CD4-positive, alpha-beta memory T cell (primary cell): ENCODE measurements around the gene TXNDC11. TPM values are rescaled to one million over a fixed set of nuclear protein-coding genes. Genes with fewer than 3 reads are reported as not detected.

Source experiments
- CTCF ChIA-PET: fragments of 350-600 bp; sonication (Branson Sonifier 250); formaldehyde crosslinking; loops from one replicate; lab custom pipeline; 2021; ENCODE audit warnings: inconsistent platforms; ENCODE audit not compliant: partially characterized antibody; lab: Charles Lee
- POLR2A ChIA-PET: fragments of 350-600 bp; sonication (Branson Sonifier 250); formaldehyde crosslinking; loops from one replicate; lab custom pipeline; 2021; ENCODE audit not compliant: partially characterized antibody; lab: Charles Lee
- DNase-seq, 5 donors: peaks; one replicate each; pipeline versions ENCODE4 v3.0.0 to v3.0.0-alpha.2; 2020 to 2022; ENCODE audit warnings: mixed read lengths in 1 of 5
- H3K27ac ChIP-seq: one replicate; pipeline ENCODE4 v1.7.0; 2013; ENCODE audit warnings: low read depth, low read length
- H3K27me3 ChIP-seq: 2 replicates; pipeline ENCODE4 v1.7.0; 2013; ENCODE audit warnings: mild to moderate bottlenecking, low read length, moderate library complexity; ENCODE audit not compliant: insufficient read depth
- H3K36me3 ChIP-seq: 2 replicates; pipeline ENCODE4 v1.7.0; 2013; ENCODE audit warnings: mild to moderate bottlenecking, low read length, moderate library complexity; ENCODE audit not compliant: insufficient read depth
- H3K4me1 ChIP-seq: 2 replicates; pipeline ENCODE4 v1.7.0; 2013; ENCODE audit warnings: mild to moderate bottlenecking, low read length, moderate library complexity; ENCODE audit not compliant: insufficient read depth
- H3K4me3 ChIP-seq, 2 donors: one replicate each; pipeline ENCODE4 v1.7.0; 2013; ENCODE audit warnings: low read length in 2 of 2, mild to moderate bottlenecking in 1 of 2
- H3K9me3 ChIP-seq, 2 donors: one replicate each; pipeline ENCODE4 v1.7.0; 2013; ENCODE audit warnings: low read length in 2 of 2, control low read depth in 1 of 2; ENCODE audit not compliant: control insufficient read depth in 1 of 2
- H3K27ac Mint-ChIP-seq, 7 donors: one replicate each; pipeline ENCODE4 v1.8.0; 2020 to 2021; ENCODE audit warnings: mixed read lengths in 7 of 7, mild to moderate bottlenecking in 6 of 7, inconsistent platforms in 3 of 7, moderate library complexity in 3 of 7
- H3K27me3 Mint-ChIP-seq, 2 donors: one replicate each; pipeline ENCODE4 v1.8.0; 2020 to 2021; ENCODE audit warnings: mixed read lengths in 2 of 2
- H3K36me3 Mint-ChIP-seq, 2 donors: one replicate each; pipeline ENCODE4 v1.8.0; 2020 to 2021; ENCODE audit warnings: mixed read lengths in 2 of 2, inconsistent platforms in 1 of 2, mild to moderate bottlenecking in 1 of 2
- H3K4me1 Mint-ChIP-seq, 4 donors: one replicate each; pipeline ENCODE4 v1.8.0; 2020 to 2021; ENCODE audit warnings: mixed read lengths in 4 of 4, mild to moderate bottlenecking in 1 of 4
- H3K4me3 Mint-ChIP-seq, 8 donors: one replicate each; pipeline ENCODE4 v1.8.0; 2020 to 2021; ENCODE audit warnings: mixed read lengths in 8 of 8, mild to moderate bottlenecking in 7 of 8, moderate library complexity in 6 of 8, inconsistent platforms in 3 of 8
- H3K9me3 Mint-ChIP-seq, 8 donors: one replicate each; pipeline ENCODE4 v1.8.0; 2020 to 2021; ENCODE audit warnings: mixed read lengths in 8 of 8, mild to moderate bottlenecking in 5 of 8, inconsistent platforms in 3 of 8, moderate library complexity in 1 of 8
- intact Hi-C: fragments of 100-400 bp; cut with micrococcal nuclease; formaldehyde crosslinking; loops from one replicate; pipeline ENCODE4 v1.15.1; 2023
- polyA plus RNA-seq, 2 donors: library from polyadenylated mRNA; unstranded; fragments of 300-500 nt; fragmentation: Illumina TruSeq; gene quantifications; one replicate each; pipeline ENCODE4 v1.2.3, GENCODE V29; 2021
- total RNA-seq, 2 experiments: library from RNA; stranded (reverse); gene quantifications; one replicate each; pipeline ENCODE4 v1.2.3, GENCODE V29; 2021

TXNDC11 gene
- total and polyA plus RNA-seq, 4 experiments from 2014 or later, result 51.7 to 62.6 (median 57.3) TPM

DNA sequence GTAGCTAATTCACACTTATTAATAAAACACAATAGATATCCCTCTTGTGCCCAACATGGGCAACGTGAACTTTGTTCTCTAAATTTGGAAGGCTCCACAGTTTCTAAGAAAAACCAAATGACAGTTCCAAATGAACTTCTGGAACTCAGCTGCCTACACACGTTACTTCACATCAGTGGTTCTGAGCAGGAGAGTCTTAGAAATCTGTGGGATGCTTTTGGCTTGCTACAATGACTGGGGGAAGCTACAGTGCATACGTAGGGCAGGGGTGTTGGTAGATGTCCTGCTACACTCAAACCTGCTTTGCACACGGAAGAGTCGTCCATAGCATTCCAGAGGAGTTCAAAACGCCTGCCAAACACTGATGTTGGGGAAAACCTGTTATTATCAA lies 8.0 kb downstream of the TXNDC11 start:
- Mint-ChIP-seq H3K9me3 (no peaks in the 10 kb centered on the region), H3K27ac (peak overlapping the region in 3 of 7 donors; percentile 1 to 29 (median 23)), H3K27me3 (no peaks in the 10 kb centered on the region), H3K4me1 (peaks cover 35 to 63% (median 50%) of the 10 kb centered on the region in 4 donors), H3K4me3 (peak overlapping the region in 1 of 8 donors; percentile 5), H3K36me3 (peaks cover 40 to 84% of the 10 kb centered on the region in 2 donors)
- Histone ChIP-seq H3K9me3 (no peaks in the 10 kb centered on the region), H3K4me1 (peaks cover 46% of the 10 kb centered on the region), H3K27ac (no peak overlapping the region), H3K27me3 (no peaks in the 10 kb centered on the region), H3K36me3 (peaks cover 59% of the 10 kb centered on the region), H3K4me3 (no peak overlapping the region)
- no peak for DNase-seq
- POLR2A ChIA-PET, result no interaction called here
- intact Hi-C loops, result no loop called here
- CTCF ChIA-PET, result no interaction called here

- H3K4me3 ChIP-seq, result no peak overlapping the region
- no peak for DNase-seq
- CTCF ChIA-PET, result no interaction called here
- H3K4me1 ChIP-seq, result peaks cover 46% of the 10 kb centered on the region
- peak overlapping the region in 2 of 7 donors; percentile 68 to 73 for H3K27ac Mint-ChIP-seq
- H3K27me3 ChIP-seq, result no peaks in the 10 kb centered on the region
- POLR2A ChIA-PET, result no interaction called here
- no peak overlapping the region for H3K4me3 Mint-ChIP-seq
- no peaks in the 10 kb centered on the region for H3K9me3 Mint-ChIP-seq
- no peaks in the 10 kb centered on the region for H3K9me3 ChIP-seq
- peaks cover 65% of the 10 kb centered on the region for H3K36me3 ChIP-seq
- peaks cover 45 to 84% of the 10 kb centered on the region in 2 donors for H3K36me3 Mint-ChIP-seq
- H3K27ac ChIP-seq, result no peak overlapping the region
- H3K27me3 Mint-ChIP-seq, result no peaks in the 10 kb centered on the region
- H3K4me1 Mint-ChIP-seq, result peaks cover 34 to 63% (median 49%) of the 10 kb centered on the region in 4 donors
- intact Hi-C loops, result no loop called here
Observed at GRCh38 chr16:11734025-11734652, 8.5 kb downstream of the TXNDC11 start.

DNA sequence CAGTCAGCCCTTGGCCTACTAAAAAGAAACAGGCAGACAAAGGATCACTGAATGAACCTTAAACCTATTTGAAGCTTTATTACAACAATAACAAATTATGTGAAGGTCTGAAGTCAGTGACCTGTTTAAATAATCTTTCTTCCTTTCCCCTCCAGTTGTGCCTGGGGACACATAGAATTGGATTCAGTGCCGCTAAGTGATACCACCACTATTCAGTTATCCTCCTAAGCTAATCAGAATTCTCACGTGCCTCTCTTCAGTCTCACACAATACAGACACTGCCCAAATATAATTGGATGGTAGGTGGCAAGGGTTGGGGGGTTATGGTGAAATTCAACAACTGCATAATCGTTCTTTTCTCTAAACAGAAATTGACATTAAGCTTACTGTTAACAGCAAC lies 11.4 kb downstream of the TXNDC11 start:
- POLR2A ChIA-PET, result no interaction called here
- intact Hi-C loops, result no loop called here
- peak overlapping the region in 2 of 7 donors; percentile 51 to 75 for H3K27ac Mint-ChIP-seq

DNA sequence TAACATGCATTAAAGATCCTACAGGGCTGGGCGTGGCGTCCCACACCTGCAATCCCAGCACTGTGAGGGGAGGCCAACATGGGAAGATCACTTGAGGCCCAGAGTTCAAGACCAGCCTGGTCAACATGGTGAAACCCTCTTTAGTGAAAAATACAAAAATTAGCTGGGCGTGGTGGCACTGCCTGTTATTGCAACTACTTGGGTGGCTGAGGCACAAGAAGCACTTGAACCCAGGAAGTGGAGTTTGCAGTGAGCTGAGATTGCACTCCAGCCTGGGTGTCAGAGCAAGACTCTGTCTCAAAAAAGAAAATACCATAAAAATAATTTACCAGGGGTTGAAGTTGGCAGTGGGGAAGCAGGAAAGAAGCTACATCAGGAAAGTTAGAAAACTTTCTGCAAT lies 12.9 kb downstream of the TXNDC11 start:
- no peak overlapping the region for H3K4me3 ChIP-seq
- Mint-ChIP-seq H3K4me1 (peaks cover 26 to 48% (median 42%) of the 10 kb centered on the region in 4 donors), H3K27me3 (no peaks in the 10 kb centered on the region), H3K36me3 (peaks cover 50 to 84% of the 10 kb centered on the region in 2 donors), H3K4me3 (no peak overlapping the region), H3K9me3 (no peaks in the 10 kb centered on the region), H3K27ac (peak overlapping the region in 5 of 7 donors; percentile 43 to 82 (median 66))
- intact Hi-C loops, result no loop called here
- ChIA-PET CTCF (interaction anchor here (0.5 to 0.6 kb wide), 2 partner anchors 69 to 113 kb away, joined by 3 to 4 read pairs; no protein-coding TSS in a partner anchor), POLR2A (interaction anchor here (0.9 to 1.6 kb wide), 2 partner anchors 11 to 13 kb away, joined by 3 to 5 read pairs; no protein-coding TSS in a partner anchor)
- H3K27ac ChIP-seq, result no peak overlapping the region
- DNase-seq, result no peak
- peaks cover 41% of the 10 kb centered on the region for H3K4me1 ChIP-seq
- H3K36me3 ChIP-seq, result peaks cover 44% of the 10 kb centered on the region
- H3K27me3 ChIP-seq, result no peaks in the 10 kb centered on the region
- H3K9me3 ChIP-seq, result no peaks in the 10 kb centered on the region

More for the DNA sequence above, 11.4 kb downstream of the TXNDC11 start:
- Mint-ChIP-seq H3K4me1 (peaks cover 26 to 53% (median 43%) of the 10 kb centered on the region in 4 donors), H3K9me3 (no peaks in the 10 kb centered on the region), H3K36me3 (peaks cover 56 to 83% of the 10 kb centered on the region in 2 donors), H3K27me3 (no peaks in the 10 kb centered on the region), H3K4me3 (no peak overlapping the region)
- peaks cover 58% of the 10 kb centered on the region for H3K36me3 ChIP-seq
- no peak overlapping the region for H3K4me3 ChIP-seq
- no peaks in the 10 kb centered on the region for H3K27me3 ChIP-seq
- CTCF ChIA-PET, result interaction anchor here (0.8 to 1.9 kb wide), 2 partner anchors 17 to 323 kb away, joined by 3 to 7 read pairs; no protein-coding TSS in a partner anchor
- H3K4me1 ChIP-seq, result peaks cover 47% of the 10 kb centered on the region
- H3K9me3 ChIP-seq, result no peaks in the 10 kb centered on the region
- H3K27ac ChIP-seq, result no peak overlapping the region
- DNase-seq, result no peak

- no peak for DNase-seq
- Histone ChIP-seq H3K4me3 (no peak overlapping the region), H3K27ac (no peak overlapping the region), H3K4me1 (peaks cover 34% of the 10 kb centered on the region), H3K36me3 (peaks cover 40% of the 10 kb centered on the region), H3K9me3 (no peaks in the 10 kb centered on the region), H3K27me3 (no peaks in the 10 kb centered on the region)
- H3K4me1 Mint-ChIP-seq, result peaks cover 26 to 44% (median 35%) of the 10 kb centered on the region in 4 donors
- intact Hi-C loops, result no loop called here
- ChIA-PET POLR2A (no interaction called here), CTCF (interaction anchor here (1.0 kb wide), 1 partner anchor 14 kb away, joined by 4 read pairs; no protein-coding TSS in a partner anchor)
- peak overlapping the region; percentile 6 to 65 (median 42) for H3K27ac Mint-ChIP-seq
- H3K27me3 Mint-ChIP-seq, result no peaks in the 10 kb centered on the region
- peaks cover 41 to 83% of the 10 kb centered on the region in 2 donors for H3K36me3 Mint-ChIP-seq
- H3K4me3 Mint-ChIP-seq, result no peak overlapping the region
- no peaks in the 10 kb centered on the region for H3K9me3 Mint-ChIP-seq
Observed at GRCh38 chr16:11727796-11728543, 14.7 kb downstream of the TXNDC11 start.

DNA sequence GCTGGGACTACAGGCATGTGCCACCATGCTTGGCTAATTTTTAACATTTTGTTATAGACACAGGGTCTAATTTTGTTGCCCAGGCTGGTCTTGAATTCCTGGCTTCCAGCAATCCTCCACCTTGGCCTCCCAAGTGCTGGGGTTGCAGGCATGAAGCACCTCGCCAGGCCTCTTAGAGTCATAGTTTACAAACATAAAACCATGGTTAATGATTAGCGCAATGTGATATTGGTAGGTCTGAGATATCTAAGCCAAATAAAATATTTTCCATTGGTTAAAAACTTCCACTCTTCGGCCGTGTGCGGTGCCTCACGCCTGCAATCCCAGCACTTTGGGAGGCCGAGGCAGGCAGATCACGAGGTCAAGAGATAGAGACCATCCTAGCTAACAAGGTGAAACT lies 16.6 kb downstream of the TXNDC11 start:
- CTCF ChIA-PET, result interaction anchor here (1.3 kb wide), 1 partner anchor 16 kb away, joined by 3 read pairs; the partner anchor contains the start of gene TXNDC11
- DNase-seq, result no peak

DNA sequence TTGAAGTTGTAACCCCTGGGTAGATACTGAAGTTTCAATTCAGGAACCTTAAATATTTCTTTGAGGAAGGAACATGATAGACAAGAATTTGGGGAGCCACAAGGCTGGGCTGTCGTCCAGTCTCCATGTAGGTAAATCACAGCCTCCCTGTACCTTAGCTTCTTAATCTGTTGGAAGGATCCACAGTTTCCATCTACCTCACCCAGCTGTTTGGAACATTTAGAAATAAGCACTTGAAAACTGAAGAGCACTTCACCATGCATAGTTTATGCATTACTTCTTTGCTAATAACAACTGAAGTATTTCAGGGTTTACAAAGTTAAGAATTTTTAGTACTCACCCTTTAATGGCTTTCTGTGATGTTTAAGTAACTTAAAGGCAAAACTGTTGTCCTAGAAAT lies 17.2 kb downstream of the TXNDC11 start:
- H3K4me1 ChIP-seq, result peaks cover 29% of the 10 kb centered on the region
- H3K4me3 Mint-ChIP-seq, result no peak overlapping the region
- H3K27me3 Mint-ChIP-seq, result no peaks in the 10 kb centered on the region
- peaks cover 24 to 39% (median 28%) of the 10 kb centered on the region in 4 donors for H3K4me1 Mint-ChIP-seq
- H3K4me3 ChIP-seq, result no peak overlapping the region
- no peaks in the 10 kb centered on the region for H3K9me3 ChIP-seq
- H3K36me3 ChIP-seq, result peaks cover 31% of the 10 kb centered on the region
- peak overlapping the region in 3 of 7 donors; percentile 57 to 75 (median 70) for H3K27ac Mint-ChIP-seq
- intact Hi-C loops, result no loop called here
- H3K9me3 Mint-ChIP-seq, result no peaks in the 10 kb centered on the region
- H3K27me3 ChIP-seq, result no peaks in the 10 kb centered on the region
- POLR2A ChIA-PET, result interaction anchor here (0.6 to 0.9 kb wide), 2 partner anchors 17 to 84 kb away, joined by 3 read pairs; partner anchors contain the start of gene TXNDC11
- H3K36me3 Mint-ChIP-seq, result peaks cover 40 to 79% of the 10 kb centered on the region in 2 donors
- no peak for DNase-seq
- CTCF ChIA-PET, result interaction anchor here (1.3 kb wide), 2 partner anchors 11 to 17 kb away, joined by 3 to 7 read pairs; partner anchors contain the start of gene TXNDC11
- H3K27ac ChIP-seq, result no peak overlapping the region

More for the DNA sequence above, 16.6 kb downstream of the TXNDC11 start:
- H3K36me3 Mint-ChIP-seq, result peaks cover 40 to 79% of the 10 kb centered on the region in 2 donors
- Histone ChIP-seq H3K9me3 (no peaks in the 10 kb centered on the region), H3K27ac (no peak overlapping the region), H3K36me3 (peaks cover 34% of the 10 kb centered on the region), H3K4me1 (peaks cover 33% of the 10 kb centered on the region), H3K4me3 (no peak overlapping the region), H3K27me3 (no peaks in the 10 kb centered on the region)
- intact Hi-C loops, result no loop called here
- no peaks in the 10 kb centered on the region for H3K9me3 Mint-ChIP-seq
- H3K4me3 Mint-ChIP-seq, result no peak overlapping the region
- H3K27ac Mint-ChIP-seq, result no peak overlapping the region
- peaks cover 25 to 42% (median 30%) of the 10 kb centered on the region in 4 donors for H3K4me1 Mint-ChIP-seq
- H3K27me3 Mint-ChIP-seq, result no peaks in the 10 kb centered on the region
- POLR2A ChIA-PET, result no interaction called here
